Smooth muscle cell (in vitro differentiated cells): ENCODE measurements around the gene IQUB. TPM values are rescaled to one million over a fixed set of nuclear protein-coding genes. Genes with fewer than 3 reads are reported as not detected.
"Not testable (repeated sequence)": the region's sequence is repeated elsewhere in the genome, so short reads cannot be mapped to it uniquely, and the experiment has no call there.

Experiments used
- DNase-seq: peaks from one replicate; lab custom pipeline; 2025; ENCODE audit not compliant: unreplicated experiment; lab: John Stamatoyannopoulos, UW
- H2AFZ ChIP-seq: fragments of 200-600 bp; sonication (generic); 2 replicates; pipeline ENCODE4 v1.6.0; 2016; ENCODE audit warnings: antibody characterized with exemption, low read depth, mild to moderate bottlenecking
- H3F3A ChIP-seq: fragments of 200-600 bp; sonication (generic); 2 replicates; pipeline ENCODE4 v1.6.0; 2017; ENCODE audit warnings: antibody characterized with exemption, low read depth
- H3K27ac ChIP-seq: fragments of 200-600 bp; sonication (generic); 2 replicates; pipeline ENCODE4 v1.5.1; 2016; ENCODE audit warnings: low read depth, mild to moderate bottlenecking
- H3K27me3 ChIP-seq: fragments of 200-600 bp; sonication (generic); 2 replicates; pipeline ENCODE4 v1.6.1; 2016; ENCODE audit warnings: low read depth, mild to moderate bottlenecking
- H3K36me3 ChIP-seq: fragments of 200-600 bp; sonication (generic); 2 replicates; pipeline ENCODE4 v1.5.1; 2016; ENCODE audit warnings: low read depth
- H3K4me1 ChIP-seq: fragments of 200-600 bp; sonication (generic); 2 replicates; pipeline ENCODE4 v1.5.1; 2016; ENCODE audit warnings: low read depth
- H3K4me2 ChIP-seq: fragments of 200-600 bp; sonication (generic); 2 replicates; pipeline ENCODE4 v1.6.0; 2016; ENCODE audit warnings: mild to moderate bottlenecking
- H3K4me3 ChIP-seq: fragments of 200-600 bp; sonication (generic); 2 replicates; pipeline ENCODE4 v1.5.1; 2016; ENCODE audit warnings: mild to moderate bottlenecking
- H3K79me2 ChIP-seq: fragments of 200-600 bp; sonication (generic); 2 replicates; pipeline ENCODE4 v1.6.0; 2016; ENCODE audit warnings: low read depth, mild to moderate bottlenecking
- H3K9ac ChIP-seq: fragments of 200-600 bp; sonication (generic); 2 replicates; pipeline ENCODE4 v1.6.0; 2016; ENCODE audit warnings: low read depth
- H3K9me3 ChIP-seq: fragments of 200-600 bp; sonication (generic); replicated peaks from 2 replicates; pipeline ENCODE4 v1.5.1; 2016; ENCODE audit warnings: low read depth
- H4K20me1 ChIP-seq: fragments of 200-600 bp; sonication (generic); 2 replicates; pipeline ENCODE4 v1.6.0; 2016; ENCODE audit warnings: low read depth
- WGBS: methylation state at CpG from one replicate; pipeline ENCODE4 v1.1.7; 2016; ENCODE audit warnings: low lambda C conversion rate; 5-methylcytosine and 5-hydroxymethylcytosine counted together
- polyA plus RNA-seq: library from polyadenylated mRNA; unstranded; fragments of >200 nt; fragmentation: Nextera tagmentation; extraction: Ambion mirVana; gene quantifications from 2 replicates; pipeline ENCODE4 v1.2.1, GENCODE V29; 2016
- total RNA-seq: library from RNA; depleted of rRNA; stranded (reverse); fragments of >200 nt; gene quantifications from 2 replicates; pipeline ENCODE4 v1.2.3, GENCODE V29; 2014
- TF ChIP-seq, protein P1 (sequence below): fragments of 200-600 bp; sonication (generic); IDR thresholded peaks from 2 replicates; pipeline ENCODE4 v1.5.1; 2017; ENCODE audit warnings: borderline replicate concordance, mild to moderate bottlenecking, antibody characterized with exemption; ENCODE audit not compliant: insufficient read depth, poor library complexity, severe bottlenecking

IQUB gene
- total and polyA plus RNA-seq, 2 experiments from 2014 or later, result 0.58 to 2.1 TPM

DNA sequence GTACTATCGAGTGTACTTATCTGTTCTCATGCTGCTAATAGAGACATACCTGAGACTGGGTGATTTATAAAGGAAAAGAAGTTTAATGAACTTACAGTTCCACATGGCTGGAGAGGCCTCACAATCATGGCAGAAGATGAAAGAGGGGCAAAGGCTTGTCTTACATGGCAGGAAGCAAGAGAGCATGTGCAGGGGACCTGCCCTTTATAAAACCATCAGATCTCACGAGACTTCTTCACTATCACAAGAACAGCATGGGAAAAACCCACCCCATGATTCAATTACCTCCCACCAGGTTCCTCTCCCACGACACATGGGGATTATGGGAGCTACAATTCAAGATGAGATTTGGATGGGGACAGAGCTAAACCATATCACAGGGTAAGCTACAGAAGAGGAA, 18.8 kb upstream of the IQUB start:
- H3K9ac ChIP-seq, result no peak overlapping the region
- DNase-seq, result no peak
- H3K36me3 ChIP-seq, result peaks cover 9% of the 10 kb centered on the region
- H3K4me1 ChIP-seq, result peaks cover 9% of the 10 kb centered on the region
- no peak overlapping the region for H2AFZ ChIP-seq
- no peak overlapping the region for H3K4me3 ChIP-seq
- H3K27ac ChIP-seq, result no peak overlapping the region
- H3F3A ChIP-seq, result no peaks in the 10 kb centered on the region
- peaks cover 69% of the 10 kb centered on the region for H3K79me2 ChIP-seq
- 92% methylated on average over 3 of the region's 3 CpGs for WGBS
- H3K4me2 ChIP-seq, result no peak overlapping the region
- H4K20me1 ChIP-seq, result peaks cover 10% of the 10 kb centered on the region
- TF ChIP-seq, protein P1, sequence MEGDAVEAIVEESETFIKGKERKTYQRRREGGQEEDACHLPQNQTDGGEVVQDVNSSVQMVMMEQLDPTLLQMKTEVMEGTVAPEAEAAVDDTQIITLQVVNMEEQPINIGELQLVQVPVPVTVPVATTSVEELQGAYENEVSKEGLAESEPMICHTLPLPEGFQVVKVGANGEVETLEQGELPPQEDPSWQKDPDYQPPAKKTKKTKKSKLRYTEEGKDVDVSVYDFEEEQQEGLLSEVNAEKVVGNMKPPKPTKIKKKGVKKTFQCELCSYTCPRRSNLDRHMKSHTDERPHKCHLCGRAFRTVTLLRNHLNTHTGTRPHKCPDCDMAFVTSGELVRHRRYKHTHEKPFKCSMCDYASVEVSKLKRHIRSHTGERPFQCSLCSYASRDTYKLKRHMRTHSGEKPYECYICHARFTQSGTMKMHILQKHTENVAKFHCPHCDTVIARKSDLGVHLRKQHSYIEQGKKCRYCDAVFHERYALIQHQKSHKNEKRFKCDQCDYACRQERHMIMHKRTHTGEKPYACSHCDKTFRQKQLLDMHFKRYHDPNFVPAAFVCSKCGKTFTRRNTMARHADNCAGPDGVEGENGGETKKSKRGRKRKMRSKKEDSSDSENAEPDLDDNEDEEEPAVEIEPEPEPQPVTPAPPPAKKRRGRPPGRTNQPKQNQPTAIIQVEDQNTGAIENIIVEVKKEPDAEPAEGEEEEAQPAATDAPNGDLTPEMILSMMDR, result no peak
- no peaks in the 10 kb centered on the region for H3K27me3 ChIP-seq
- no peaks in the 10 kb centered on the region for H3K9me3 ChIP-seq

DNA sequence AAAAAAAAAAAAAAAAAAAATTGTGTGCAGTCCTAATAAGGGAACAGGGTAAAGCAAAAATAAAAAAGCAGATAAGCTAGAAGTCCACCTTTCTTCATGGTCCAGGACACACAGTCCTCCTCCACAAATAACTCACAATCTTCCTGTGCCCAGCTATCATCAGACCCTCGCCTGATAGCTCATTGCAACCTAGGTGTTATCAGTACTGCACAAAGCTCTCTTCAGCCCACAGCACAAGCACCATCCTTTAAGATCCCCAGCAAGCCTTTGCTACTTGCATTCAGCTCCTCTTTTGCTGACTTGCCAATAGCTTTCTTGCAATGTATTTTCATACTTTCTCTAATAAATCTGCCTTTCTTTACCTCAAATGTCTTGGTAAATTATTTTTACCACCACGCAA, 18.2 kb upstream of the IQUB start:
- Histone ChIP-seq H3K9ac (no peak overlapping the region), H3K4me3 (no peak overlapping the region), H3K27ac (no peak overlapping the region), H3K79me2 (peaks cover 72% of the 10 kb centered on the region), H3K9me3 (no peaks in the 10 kb centered on the region), H4K20me1 (peaks cover 13% of the 10 kb centered on the region), H3K36me3 (peaks cover 9% of the 10 kb centered on the region), H3F3A (no peaks in the 10 kb centered on the region), H2AFZ (no peak overlapping the region), H3K4me2 (no peak overlapping the region), H3K4me1 (peaks cover 9% of the 10 kb centered on the region), H3K27me3 (no peaks in the 10 kb centered on the region)
- 92% methylated on average over 2 of the region's 2 CpGs for WGBS
- no peak for DNase-seq
- TF ChIP-seq, protein P1, result no peak

DNA sequence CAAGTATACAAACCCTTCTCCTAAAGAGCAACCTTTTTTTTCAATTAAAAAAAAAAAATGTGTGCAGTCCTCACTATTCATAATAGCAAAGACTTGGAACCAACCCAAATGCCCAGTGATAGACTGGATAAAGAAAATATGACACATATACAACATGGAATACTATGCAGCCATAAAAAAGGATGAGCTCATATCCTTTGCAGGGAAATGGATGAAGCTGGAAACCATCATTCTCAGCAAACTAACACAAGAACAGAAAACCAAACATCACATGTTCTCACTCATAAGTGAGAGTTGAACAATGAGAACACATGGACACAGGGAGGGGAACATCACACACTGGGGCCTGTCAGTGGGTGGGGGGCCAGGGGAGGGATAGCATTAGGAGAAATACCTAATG, 17.7 kb upstream of the IQUB start:
- not testable (repeated sequence) for DNase-seq, H3K9ac ChIP-seq, H3K4me2 ChIP-seq, H3K27me3 ChIP-seq, H3K9me3 ChIP-seq, H3K27ac ChIP-seq, H3K36me3 ChIP-seq, H3K4me3 ChIP-seq, H3K4me1 ChIP-seq, H3F3A ChIP-seq, H2AFZ ChIP-seq
- peaks cover 18% of the 10 kb centered on the region for H4K20me1 ChIP-seq
- peaks cover 73% of the 10 kb centered on the region for H3K79me2 ChIP-seq

DNA sequence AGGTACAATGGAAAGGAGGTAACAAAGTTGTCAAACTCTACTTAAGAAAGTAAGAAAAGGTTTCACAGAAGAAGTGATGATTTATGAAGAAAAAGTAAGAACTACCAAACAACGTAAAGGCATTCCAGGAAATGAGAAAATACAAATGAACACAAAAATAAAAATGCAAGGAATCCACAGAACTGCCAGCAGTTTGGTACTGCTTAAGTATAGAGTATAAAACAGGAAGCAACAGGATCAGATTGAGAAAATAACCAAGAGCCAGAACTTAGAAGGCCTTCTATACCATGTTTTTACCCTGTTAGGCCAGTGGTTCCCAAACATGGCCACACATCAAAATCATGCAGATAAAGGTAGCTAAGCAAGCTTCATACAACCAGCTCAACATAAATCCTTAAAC, 14.0 kb upstream of the IQUB start:
- DNase-seq, result no peak
- Histone ChIP-seq H3K4me3 (no peak overlapping the region), H3K27ac (no peak overlapping the region), H3F3A (no peaks in the 10 kb centered on the region), H3K27me3 (no peaks in the 10 kb centered on the region), H3K4me1 (no peaks in the 10 kb centered on the region), H2AFZ (no peak overlapping the region), H3K9ac (no peak overlapping the region), H3K9me3 (no peaks in the 10 kb centered on the region), H3K4me2 (no peak overlapping the region), H4K20me1 (peaks cover 20% of the 10 kb centered on the region), H3K79me2 (peaks cover 48% of the 10 kb centered on the region), H3K36me3 (peaks cover 12% of the 10 kb centered on the region)
- TF ChIP-seq, protein P1, result no peak
- 90% methylated on average over 1 of the region's 1 CpG for WGBS
